DOHH2 (cell line): Measurements from ENCODE around the gene HDAC8.

ENCODE experiments used
- CTCF ChIP-seq: fragments of 200-600 bp; sonication (generic); IDR thresholded peaks from one replicate; pipeline ENCODE4 v1.5.1; 2014; ENCODE audit warnings: antibody characterized with exemption, mild to moderate bottlenecking, low read depth, low read length; ENCODE audit not compliant: poor library complexity, severe bottlenecking
- EZH2phosphoT487 ChIP-seq: fragments of 200-600 bp; sonication (generic); IDR thresholded peaks from 2 replicates; pipeline ENCODE4 v1.6.1; 2017; ENCODE audit warnings: borderline replicate concordance, mild to moderate bottlenecking, antibody characterized with exemption, low read length, moderate library complexity, mixed read lengths

GRCh38 chrX:72470117-72470516 lies 102.5 kb downstream of the HDAC8 start:
- TF ChIP-seq CTCF, result no peak
- TF ChIP-seq EZH2phosphoT487, result no peak
